H1 (cell line): Measurements from ENCODE around the gene SEC61B. TPM values are rescaled to one million over a fixed set of nuclear protein-coding genes. Genes with fewer than 3 reads are reported as not detected.

Experiments used
- CTCF ChIA-PET: fragments of 300-600 bp; sonication (Branson Sonifier 250); formaldehyde crosslinking; loops from one replicate; lab custom pipeline; 2021; ENCODE audit not compliant: partially characterized antibody; lab: Charles Lee
- POLR2A ChIA-PET: fragments of 300-600 bp; sonication (Branson Sonifier 250); formaldehyde crosslinking; loops from one replicate; lab custom pipeline; 2021; ENCODE audit warnings: inconsistent platforms; ENCODE audit not compliant: partially characterized antibody; lab: Charles Lee
- DNase-seq, 2 experiments: peaks; one replicate each; pipeline versions ENCODE4 v3.0.0 to v3.0.0-alpha.2; 2010 to 2022; ENCODE audit warnings: low spot score in 2 of 2, low read depth in 1 of 2, mixed read lengths in 1 of 2
- FAIRE-seq: peaks from 2 replicates; lab custom pipeline; 2011; peaks lifted over from hg19 to GRCh38; lab: Jason Lieb, UNC
- H2AFZ ChIP-seq: 2 replicates; pipeline ENCODE4 v1.8.1; 2012; ENCODE audit warnings: low read length, inconsistent platforms
- H2AK5ac ChIP-seq: 2 replicates; pipeline ENCODE4 v1.6.1; 2013; ENCODE audit warnings: low read depth, low read length
- H2BK120ac ChIP-seq: replicated peaks from 2 replicates; pipeline ENCODE3; 2013; ENCODE audit warnings: low read depth, low read length, inconsistent platforms
- H2BK12ac ChIP-seq: 2 replicates; pipeline ENCODE4 v1.6.1; 2013; ENCODE audit warnings: low read depth, low read length
- H2BK15ac ChIP-seq: 2 replicates; pipeline ENCODE4 v1.6.1; 2013; ENCODE audit warnings: low read length
- H2BK20ac ChIP-seq: 2 replicates; pipeline ENCODE4 v1.6.1; 2013; ENCODE audit warnings: low read length
- H2BK5ac ChIP-seq: 2 replicates; pipeline ENCODE4 v1.6.1; 2013; ENCODE audit warnings: low read depth, low read length
- H3K14ac ChIP-seq: 2 replicates; pipeline ENCODE4 v1.6.1; 2013; ENCODE audit warnings: inconsistent platforms; ENCODE audit not compliant: insufficient read length
- H3K18ac ChIP-seq: 2 replicates; pipeline ENCODE4 v1.6.1; 2013; ENCODE audit warnings: low read length; ENCODE audit errors: extremely low read depth
- H3K23ac ChIP-seq: 2 replicates; pipeline ENCODE4 v1.6.1; 2013; ENCODE audit warnings: inconsistent platforms; ENCODE audit not compliant: insufficient read length
- H3K23me2 ChIP-seq: 2 replicates; pipeline ENCODE4 v1.6.1; 2013; ENCODE audit warnings: low read depth, low read length
- H3K27ac ChIP-seq: 2 replicates; pipeline ENCODE4 v1.6.1; 2011; ENCODE audit warnings: low read depth, low read length, inconsistent platforms
- H3K27me3 ChIP-seq, 4 experiments: replicated peaks in 1 of 4; 1 replicate in 1 of 4; 2 replicates in 3 of 4; pipeline versions ENCODE4 v1.6.1 to v1.8.1; 2011 to 2013; ENCODE audit warnings: low read length in 3 of 4, mild to moderate bottlenecking in 3 of 4, inconsistent platforms in 2 of 4, mixed read lengths in 2 of 4, moderate library complexity in 1 of 4; ENCODE audit not compliant: control insufficient read depth in 3 of 4, insufficient read depth in 3 of 4; ENCODE audit errors: extremely low read depth in 1 of 4
- H3K36me3 ChIP-seq, 4 experiments: 2 replicates each; pipeline versions ENCODE4 v1.6.1 to v1.8.1; 2011 to 2013; ENCODE audit warnings: mild to moderate bottlenecking in 4 of 4, low read length in 3 of 4, moderate library complexity in 2 of 4, control low read depth in 1 of 4, inconsistent platforms in 1 of 4; ENCODE audit not compliant: insufficient read depth in 4 of 4, control insufficient read depth in 2 of 4
- H3K4ac ChIP-seq: replicated peaks from 2 replicates; pipeline ENCODE3; 2013; ENCODE audit warnings: low read length, low read depth, mixed read lengths, inconsistent platforms; ENCODE audit not compliant: insufficient read length
- H3K4me1 ChIP-seq, 4 experiments: replicated peaks in 1 of 4; 1 replicate in 1 of 4; 2 replicates in 3 of 4; pipeline versions ENCODE4 v1.6.1 to v1.8.1; 2011 to 2013; ENCODE audit warnings: low read length in 3 of 4, inconsistent platforms in 2 of 4, mixed read lengths in 1 of 4; ENCODE audit not compliant: insufficient read depth in 4 of 4, control insufficient read depth in 3 of 4
- H3K4me2 ChIP-seq, 2 experiments: 2 replicates each; pipeline versions ENCODE4 v1.6.1 to v1.8.1; 2011 to 2013; ENCODE audit warnings: low read depth in 2 of 2, low read length in 2 of 2, control low read depth in 1 of 2, inconsistent platforms in 1 of 2, mild to moderate bottlenecking in 1 of 2; ENCODE audit not compliant: insufficient read depth in 1 of 2
- H3K4me3 ChIP-seq, 4 experiments: fragments of 200-600, 300-600 bp in 1 of 4; sonication (generic), shearing (Covaris generic), sonication (Bioruptor Twin) in 1 of 4; 2 replicates each; pipeline versions ENCODE4 v1.5.1 to v1.8.1; 2011 to 2016; ENCODE audit warnings: low read length in 4 of 4, low read depth in 3 of 4, control low read depth in 2 of 4, inconsistent platforms in 2 of 4, mild to moderate bottlenecking in 2 of 4, mixed read lengths in 1 of 4, moderate library complexity in 1 of 4; ENCODE audit not compliant: insufficient read depth in 2 of 4; ENCODE audit errors: extremely low read depth in 1 of 4
- H3K56ac ChIP-seq: replicated peaks from 2 replicates; pipeline ENCODE3; 2013; ENCODE audit warnings: low read depth, mild to moderate bottlenecking, mixed read lengths, low read length, inconsistent platforms; ENCODE audit not compliant: insufficient read length
- H3K79me1 ChIP-seq: 2 replicates; pipeline ENCODE4 v1.6.1; 2013; ENCODE audit warnings: low read depth, low read length, control low read depth
- H3K79me2 ChIP-seq, 2 experiments: 2 replicates each; pipeline versions ENCODE4 v1.6.1 to v1.8.1; 2012 to 2013; ENCODE audit warnings: low read length in 2 of 2, mild to moderate bottlenecking in 2 of 2, inconsistent platforms in 1 of 2; ENCODE audit not compliant: insufficient read depth in 2 of 2, control insufficient read depth in 1 of 2
- H3K9ac ChIP-seq, 4 experiments: replicated peaks in 1 of 4; 1 replicate in 1 of 4; 2 replicates in 3 of 4; pipeline versions ENCODE4 v1.6.1 to v1.8.1; 2011 to 2013; ENCODE audit warnings: low read depth in 3 of 4, low read length in 3 of 4, control low read depth in 2 of 4, mild to moderate bottlenecking in 2 of 4, moderate library complexity in 2 of 4, inconsistent platforms in 1 of 4; ENCODE audit errors: extremely low read depth in 1 of 4
- H3K9me3 ChIP-seq, 2 experiments: 2 replicates each; pipeline versions ENCODE4 v1.6.1 to v1.8.1; 2012 to 2013; ENCODE audit warnings: mild to moderate bottlenecking in 2 of 2, moderate library complexity in 2 of 2, control low read depth in 1 of 2, inconsistent platforms in 1 of 2, low read depth in 1 of 2, low read length in 1 of 2, mixed read lengths in 1 of 2; ENCODE audit not compliant: insufficient read depth in 2 of 2
- H4K20me1 ChIP-seq, 2 experiments: replicated peaks in 1 of 2; 2 replicates each; pipeline versions ENCODE3 to v1.8.1; 2011 to 2013; ENCODE audit warnings: inconsistent platforms in 2 of 2, low read length in 2 of 2, mild to moderate bottlenecking in 1 of 2; ENCODE audit not compliant: insufficient read depth in 2 of 2, control insufficient read depth in 1 of 2
- H4K5ac ChIP-seq: 2 replicates; pipeline ENCODE4 v1.6.1; 2013; ENCODE audit warnings: low read length, low read depth, mixed read lengths, inconsistent platforms; ENCODE audit not compliant: insufficient read length
- H4K8ac ChIP-seq: 2 replicates; pipeline ENCODE4 v1.8.0; 2013; ENCODE audit warnings: mild to moderate bottlenecking, moderate library complexity, low read length, inconsistent platforms; ENCODE audit not compliant: insufficient read depth; ENCODE audit errors: extremely low read depth
- H4K91ac ChIP-seq: replicated peaks from 2 replicates; pipeline ENCODE3; 2013; ENCODE audit warnings: low read length, mixed read lengths, inconsistent platforms; ENCODE audit not compliant: insufficient read length
- ASH2L ChIP-seq: fragments of 200-600, 300-600 bp; sonication (generic); IDR thresholded peaks from one replicate; pipeline ENCODE4 v1.7.1; 2017; ENCODE audit warnings: low read length
- BCL11A ChIP-seq, 2 experiments: IDR thresholded peaks; one replicate each; pipeline ENCODE4 v1.6.1; 2011; ENCODE audit warnings: low read depth in 2 of 2, low read length in 2 of 2, mild to moderate bottlenecking in 2 of 2
- CHD1 ChIP-seq: IDR thresholded peaks from 2 replicates; pipeline ENCODE4 v1.6.1; 2012; ENCODE audit warnings: low read depth, low read length, improper control_type of control experiment
- CTCF ChIP-seq, 3 experiments: IDR thresholded peaks; 1 replicate in 2 of 3; 2 replicates in 1 of 3; pipeline versions ENCODE4 v1.5.1 to v1.6.1; 2011; ENCODE audit warnings: low read length in 3 of 3, mild to moderate bottlenecking in 3 of 3, inconsistent platforms in 2 of 3, low read depth in 1 of 3, moderate library complexity in 1 of 3; ENCODE audit not compliant: insufficient read depth in 1 of 3; ENCODE audit errors: control extremely low read depth in 1 of 3
- EGR1 ChIP-seq: IDR thresholded peaks from 2 replicates; pipeline ENCODE4 v1.6.1; 2011; ENCODE audit warnings: low read depth, low read length, borderline replicate concordance
- JUND ChIP-seq: IDR thresholded peaks from 2 replicates; pipeline ENCODE4 v1.6.1; 2011; ENCODE audit warnings: mild to moderate bottlenecking, improper control_type of control experiment, low read length
- KDM1A ChIP-seq: fragments of 200-600, 300-600 bp; sonication (generic); IDR thresholded peaks from 2 replicates; pipeline ENCODE4 v1.7.1; 2016; ENCODE audit warnings: mild to moderate bottlenecking, low read length, borderline replicate concordance
- PHF8 ChIP-seq: fragments of 200-600 bp; sonication (generic); conservative IDR thresholded peaks from 2 replicates; pipeline ENCODE4 v1.7.1; 2012; ENCODE audit warnings: low read depth, mild to moderate bottlenecking, inconsistent platforms, low read length, moderate library complexity
- POLR2A ChIP-seq, 2 experiments: IDR thresholded peaks; 1 replicate in 1 of 2; 2 replicates in 1 of 2; pipeline ENCODE4 v1.6.1; 2011; ENCODE audit warnings: low read depth in 2 of 2, low read length in 2 of 2, mild to moderate bottlenecking in 2 of 2; ENCODE audit errors: control extremely low read depth in 1 of 2
- POLR2AphosphoS5 ChIP-seq: IDR thresholded peaks from 2 replicates; pipeline ENCODE4 v1.6.1; 2011; ENCODE audit warnings: low read depth, low read length
- SIX5 ChIP-seq: IDR thresholded peaks from 2 replicates; pipeline ENCODE4 v1.6.1; 2011; ENCODE audit warnings: mild to moderate bottlenecking, low read depth, low read length
- TCF12 ChIP-seq: IDR thresholded peaks from 2 replicates; pipeline ENCODE4 v1.6.1; 2011; ENCODE audit warnings: low read depth, mild to moderate bottlenecking, low read length
- WGBS, 2 experiments: shearing (Covaris generic) in 1 of 2; methylation state at CpG; one replicate each; pipeline versions ENCODE4 v1.1.6 to v1.1.7; 2013 to 2015; ENCODE audit warnings: low lambda C conversion rate in 2 of 2, mixed read lengths in 2 of 2, inconsistent platforms in 1 of 2, low coverage in 1 of 2, missing lambda C conversion rate in 1 of 2; ENCODE audit not compliant: insufficient replicate concordance in 2 of 2, insufficient coverage in 1 of 2, insufficient read length in 1 of 2; ENCODE audit errors: extremely low coverage in 1 of 2, missing lambda C conversion rate in 1 of 2; 5-methylcytosine and 5-hydroxymethylcytosine counted together
- polyA plus RNA-seq, 7 experiments: library from polyadenylated mRNA; depleted of rRNA in 3 of 7; stranded (reverse) in 5 of 7; unstranded in 2 of 7; fragments of >200 nt in 5 of 7; fragments of 200-250 nt in 2 of 7; gene quantifications; 1 replicate in 5 of 7; 2 replicates in 1 of 7; 4 replicates in 1 of 7; pipeline versions ENCODE4 v1.2.1 to v1.2.3, GENCODE V29; 2011 to 2013; ENCODE audit warnings: missing spikeins in 2 of 7, mixed read lengths in 2 of 7
- total RNA-seq: library from RNA; stranded (reverse); fragmentation: NEBNext Ultra II Directional; extraction: Animal tissue kit (Norgen Biotek cat#: 25700); gene quantifications from 2 replicates; pipeline ENCODE4 v1.2.1, GENCODE V29; 2021

The SEC61B gene
- total and polyA plus RNA-seq, 2 of the 8 experiments (the other 6 are each of a cell fraction or from before 2014, with no cell fraction given), result 155 to 379 TPM

GRCh38 chr9:99239341-99240060 is 17.4 kb downstream of the SEC61B start:
- FAIRE-seq (no peak), DNase-seq (no peak)
- no peak overlapping the region for H4K5ac ChIP-seq
- no peak overlapping the region for H3K4ac ChIP-seq
- H2AK5ac ChIP-seq, result no peak overlapping the region
- H3K56ac ChIP-seq, result no peak overlapping the region
- H3K79me1 ChIP-seq, result no peaks in the 10 kb centered on the region; the same call in 1 of the 2 replicates
- H2AFZ ChIP-seq, result no peak overlapping the region
- H4K8ac ChIP-seq, result no peak overlapping the region
- no peak overlapping the region for H3K4me2 ChIP-seq
- H2BK5ac ChIP-seq, result no peak overlapping the region
- H3K27me3 ChIP-seq, result no peaks in the 10 kb centered on the region
- WGBS, 2 experiments, result 86% methylated on average over 6 of the region's 6 CpGs; no CpG with 5 or more reads in 1 of the 2 experiments
- H2BK12ac ChIP-seq, result no peak overlapping the region
- no peak overlapping the region for H2BK20ac ChIP-seq
- H3K79me2 ChIP-seq, result no peaks in the 10 kb centered on the region
- H4K91ac ChIP-seq, result no peak overlapping the region
- no peak overlapping the region for H3K18ac ChIP-seq
- no peaks in the 10 kb centered on the region for H3K36me3 ChIP-seq
- H3K23me2 ChIP-seq, result no peaks in the 10 kb centered on the region
- H3K27ac ChIP-seq, result no peak overlapping the region
- H2BK120ac ChIP-seq, result no peak overlapping the region
- H2BK15ac ChIP-seq, result no peak overlapping the region
- POLR2A ChIA-PET, result no interaction called here
- H3K9ac ChIP-seq, result no peak overlapping the region
- CTCF ChIA-PET, result interaction anchor here (0.7 to 3.1 kb wide), 7 partner anchors 8 to 99 kb away, joined by 3 to 42 read pairs (median 3); no protein-coding TSS in a partner anchor
- no peaks in the 10 kb centered on the region for H3K4me1 ChIP-seq
- no peaks in the 10 kb centered on the region for H4K20me1 ChIP-seq
- no peak overlapping the region for H3K4me3 ChIP-seq
- no peak overlapping the region for H3K23ac ChIP-seq
- no peaks in the 10 kb centered on the region for H3K9me3 ChIP-seq
- no peak overlapping the region for H3K14ac ChIP-seq
- TF ChIP-seq SIX5, result no peak
- TF ChIP-seq TCF12, result no peak
- TF ChIP-seq JUND, result no peak
- TF ChIP-seq CTCF (IDR thresholded peaks at IDR 0.05; ENCODE audit: control extremely low read depth in 1 of 3, insufficient read depth in 1 of 3, low read depth in 1 of 3, low read length in 3 of 3), result no peak
- no peak for TF ChIP-seq POLR2AphosphoS5
- no peak for TF ChIP-seq PHF8
- TF ChIP-seq EGR1, result no peak
- no peak for TF ChIP-seq KDM1A
- no peak for TF ChIP-seq BCL11A (IDR thresholded peaks at IDR 0.05; ENCODE audit: low read depth in 2 of 2, low read length in 2 of 2)
- no peak for TF ChIP-seq ASH2L
- TF ChIP-seq POLR2A (IDR thresholded peaks at IDR 0.05; ENCODE audit: control extremely low read depth in 1 of 2, low read depth in 2 of 2, low read length in 2 of 2), result no peak
- TF ChIP-seq CHD1, result no peak
